Osteoblast (primary cell): ENCODE data around the gene CELF2. TPM values are rescaled to one million over a fixed set of nuclear protein-coding genes. Genes with fewer than 3 reads are reported as not detected.

Experiments used
- DNase-seq: peaks from one replicate; pipeline ENCODE4 v3.0.0; 2011; ENCODE audit warnings: low spot score, mixed read lengths; ENCODE audit not compliant: insufficient read length; ENCODE audit errors: missing footprints
- H2AFZ ChIP-seq: 2 replicates; pipeline ENCODE4 v1.6.0; 2011; ENCODE audit warnings: mild to moderate bottlenecking, low read length
- H3K27ac ChIP-seq: 2 replicates; pipeline ENCODE4 v1.5.1; 2011; ENCODE audit warnings: mild to moderate bottlenecking, low read depth, low read length, moderate library complexity
- H3K27me3 ChIP-seq: 2 replicates; pipeline ENCODE4 v1.6.0; 2012; ENCODE audit warnings: mild to moderate bottlenecking, control low read depth, inconsistent platforms, low read length, moderate library complexity; ENCODE audit not compliant: insufficient read depth
- H3K36me3 ChIP-seq: 2 replicates; pipeline ENCODE4 v1.5.1; 2011; ENCODE audit warnings: mild to moderate bottlenecking, low read length, control low read depth, moderate library complexity; ENCODE audit not compliant: insufficient read depth
- H3K4me1 ChIP-seq: 2 replicates; pipeline ENCODE4 v1.5.1; 2011; ENCODE audit warnings: mild to moderate bottlenecking, low read length, control low read depth, moderate library complexity; ENCODE audit not compliant: insufficient read depth
- H3K4me2 ChIP-seq: 2 replicates; pipeline ENCODE4 v1.6.0; 2011; ENCODE audit warnings: mild to moderate bottlenecking, low read length; ENCODE audit not compliant: insufficient read depth
- H3K4me3 ChIP-seq: fragments of 200-600 bp; sonication (generic); 3 replicates; pipeline ENCODE4 v1.5.1; 2012; ENCODE audit warnings: mild to moderate bottlenecking, low read length, inconsistent platforms; ENCODE audit not compliant: insufficient read depth
- H3K79me2 ChIP-seq: 2 replicates; pipeline ENCODE4 v1.6.0; 2012; ENCODE audit warnings: mild to moderate bottlenecking, low read length, control low read depth, inconsistent platforms; ENCODE audit not compliant: insufficient read depth
- H3K9me3 ChIP-seq: 2 replicates; pipeline ENCODE4 v1.5.1; 2011; ENCODE audit warnings: low read depth, low read length, control low read depth
- H4K20me1 ChIP-seq: 2 replicates; pipeline ENCODE4 v1.6.0; 2012; ENCODE audit warnings: mild to moderate bottlenecking, low read length, control low read depth; ENCODE audit not compliant: insufficient read depth
- total RNA-seq: library from RNA; depleted of rRNA; stranded (reverse); fragments of >200 nt; gene quantifications from 2 replicates; pipeline ENCODE4 v1.2.3, GENCODE V29; 2012
- TF ChIP-seq, protein P1 (sequence below): IDR thresholded peaks from 2 replicates; pipeline ENCODE4 v1.5.1; 2011; ENCODE audit warnings: mild to moderate bottlenecking, low read depth, low read length, moderate library complexity; ENCODE audit errors: extremely low read depth

CELF2 gene
- total RNA-seq, 1 donor: 7.6 TPM

- Histone ChIP-seq H3K27me3 (no peaks in the 10 kb centered on the region), H3K4me2 (no peak overlapping the region), H3K36me3 (no peaks in the 10 kb centered on the region), H4K20me1 (no peaks in the 10 kb centered on the region), H3K27ac (no peak overlapping the region), H2AFZ (no peak overlapping the region), H3K4me3 (no peak overlapping the region), H3K4me1 (no peaks in the 10 kb centered on the region), H3K9me3 (no peaks in the 10 kb centered on the region), H3K79me2 (no peaks in the 10 kb centered on the region)
- no peak for DNase-seq
- TF ChIP-seq, protein P1, sequence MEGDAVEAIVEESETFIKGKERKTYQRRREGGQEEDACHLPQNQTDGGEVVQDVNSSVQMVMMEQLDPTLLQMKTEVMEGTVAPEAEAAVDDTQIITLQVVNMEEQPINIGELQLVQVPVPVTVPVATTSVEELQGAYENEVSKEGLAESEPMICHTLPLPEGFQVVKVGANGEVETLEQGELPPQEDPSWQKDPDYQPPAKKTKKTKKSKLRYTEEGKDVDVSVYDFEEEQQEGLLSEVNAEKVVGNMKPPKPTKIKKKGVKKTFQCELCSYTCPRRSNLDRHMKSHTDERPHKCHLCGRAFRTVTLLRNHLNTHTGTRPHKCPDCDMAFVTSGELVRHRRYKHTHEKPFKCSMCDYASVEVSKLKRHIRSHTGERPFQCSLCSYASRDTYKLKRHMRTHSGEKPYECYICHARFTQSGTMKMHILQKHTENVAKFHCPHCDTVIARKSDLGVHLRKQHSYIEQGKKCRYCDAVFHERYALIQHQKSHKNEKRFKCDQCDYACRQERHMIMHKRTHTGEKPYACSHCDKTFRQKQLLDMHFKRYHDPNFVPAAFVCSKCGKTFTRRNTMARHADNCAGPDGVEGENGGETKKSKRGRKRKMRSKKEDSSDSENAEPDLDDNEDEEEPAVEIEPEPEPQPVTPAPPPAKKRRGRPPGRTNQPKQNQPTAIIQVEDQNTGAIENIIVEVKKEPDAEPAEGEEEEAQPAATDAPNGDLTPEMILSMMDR: no peak
Measured at GRCh38 chr10:11237571-11237970, 219.9 kb downstream of the CELF2 start.

- Histone ChIP-seq H3K4me2 (no peak overlapping the region), H2AFZ (no peak overlapping the region), H4K20me1 (no peaks in the 10 kb centered on the region), H3K4me3 (no peak overlapping the region), H3K27me3 (no peaks in the 10 kb centered on the region), H3K36me3 (no peaks in the 10 kb centered on the region), H3K4me1 (no peaks in the 10 kb centered on the region), H3K79me2 (no peaks in the 10 kb centered on the region), H3K27ac (no peak overlapping the region), H3K9me3 (no peaks in the 10 kb centered on the region)
- no peak for DNase-seq
- TF ChIP-seq, protein P1: no peak
Measured at GRCh38 chr10:11238893-11239292, 221.2 kb downstream of the CELF2 start.

DNA sequence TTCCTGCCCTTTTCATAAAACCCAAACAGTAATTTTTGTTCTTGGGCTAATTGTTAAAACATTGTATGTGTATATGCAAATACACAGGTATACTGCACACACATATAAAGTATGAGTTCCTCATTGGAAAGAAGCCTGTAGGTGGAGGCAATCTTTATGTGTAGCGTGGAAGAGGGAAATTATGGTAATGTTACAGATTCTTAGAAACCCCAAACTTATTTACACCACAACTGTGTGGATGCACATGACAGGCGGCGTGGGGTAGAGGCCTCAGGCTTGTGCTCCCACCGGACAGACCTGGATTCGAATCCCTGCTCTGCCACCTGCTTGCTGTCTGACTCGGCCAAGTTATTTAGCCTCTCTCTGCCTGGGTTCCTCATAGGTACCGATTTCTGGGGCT is 223.0 kb downstream of the CELF2 start:
- no peak for DNase-seq
- Histone ChIP-seq H3K36me3 (no peaks in the 10 kb centered on the region), H3K27me3 (no peaks in the 10 kb centered on the region), H4K20me1 (no peaks in the 10 kb centered on the region), H3K27ac (no peak overlapping the region), H3K4me2 (no peak overlapping the region), H3K4me3 (no peak overlapping the region), H2AFZ (no peak overlapping the region), H3K4me1 (no peaks in the 10 kb centered on the region), H3K9me3 (no peaks in the 10 kb centered on the region), H3K79me2 (no peaks in the 10 kb centered on the region)
- TF ChIP-seq, protein P1: no peak

DNA sequence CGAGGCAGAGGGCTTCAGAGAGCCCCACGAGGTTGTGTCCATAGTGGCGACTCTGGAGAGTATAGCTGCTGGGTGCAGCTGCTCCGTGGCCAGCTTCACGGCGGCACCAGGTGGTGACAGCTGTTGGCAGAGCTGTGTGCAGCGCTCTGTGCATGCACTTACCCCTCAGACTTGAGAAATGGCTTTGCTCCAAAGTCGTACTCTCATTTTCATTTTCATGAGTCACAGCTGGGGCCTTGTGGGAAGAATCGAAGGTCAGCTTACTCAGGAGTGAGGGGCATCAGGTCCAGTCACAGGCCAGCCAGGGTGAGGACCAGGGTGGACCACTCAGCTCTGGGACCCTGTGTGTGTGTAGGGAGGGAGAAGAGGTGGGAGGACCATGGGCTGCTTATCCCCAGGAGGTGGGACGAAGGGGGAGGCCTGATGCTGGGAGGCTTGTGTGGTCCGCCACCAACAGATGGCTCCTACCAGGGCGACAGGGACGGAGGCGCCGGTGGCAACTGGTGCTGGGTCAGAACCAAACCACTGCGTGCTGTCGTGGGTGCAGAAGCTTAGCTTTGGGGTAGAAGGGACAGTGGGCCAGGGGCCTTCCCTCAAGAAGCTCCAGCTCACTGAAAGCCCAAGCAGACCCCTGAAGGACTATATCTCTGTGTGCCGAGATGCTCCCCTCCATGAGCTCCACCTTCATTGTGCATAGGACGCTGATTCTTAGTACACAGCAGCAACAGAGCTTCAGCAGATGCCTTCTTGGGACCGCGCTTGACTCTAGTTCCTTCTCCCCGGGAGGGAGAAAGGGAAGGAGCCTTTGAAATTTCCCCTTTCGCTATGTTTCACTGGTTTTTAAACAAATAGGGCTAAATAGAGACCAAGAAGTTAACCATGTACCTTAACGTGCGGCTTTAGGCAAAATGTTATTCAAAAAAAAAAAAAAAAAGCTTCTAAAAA is 225.0 kb downstream of the CELF2 start:
- H3K4me2 ChIP-seq: no peak overlapping the region
- no peak for DNase-seq

More for the DNA sequence above, 225.0 kb downstream of the CELF2 start:
- Histone ChIP-seq H3K36me3 (no peaks in the 10 kb centered on the region), H3K79me2 (no peaks in the 10 kb centered on the region), H3K27me3 (no peaks in the 10 kb centered on the region), H3K4me3 (no peak overlapping the region), H2AFZ (no peak overlapping the region), H3K27ac (no peak overlapping the region), H4K20me1 (no peaks in the 10 kb centered on the region), H3K9me3 (no peaks in the 10 kb centered on the region), H3K4me1 (no peaks in the 10 kb centered on the region)
- TF ChIP-seq, protein P1: no peak
